Endothelial cell of umbilical vein (primary cell): ENCODE results near the gene HDHD3. TPM values are rescaled to one million over a fixed set of nuclear protein-coding genes. Genes with fewer than 3 reads are reported as not detected.

Experiments
- BruUV-seq: library from RNA; stranded (reverse); fragments of 400-500 nt; replicated peaks from 2 replicates; lab custom pipeline; 2021; lab: Mats Ljungman, UMichigan
- CTCF ChIA-PET: fragments of 300-600, 350-600 bp; sonication (Branson Sonifier 250); formaldehyde crosslinking; loops from one replicate; lab custom pipeline; 2021; ENCODE audit warnings: antibody characterized with exemption, inconsistent platforms; lab: Charles Lee
- POLR2A ChIA-PET: fragments of 300-600, 350-600 bp; sonication (Branson Sonifier 250); formaldehyde crosslinking; loops from one replicate; lab custom pipeline; 2021; ENCODE audit warnings: antibody characterized with exemption, inconsistent platforms; lab: Charles Lee
- DNase-seq: peaks from one replicate; pipeline ENCODE4 v3.0.0-alpha.2; 2011; ENCODE audit warnings: low read depth, low spot score
- FAIRE-seq: peaks from 2 replicates; lab custom pipeline; 2011; peaks lifted over from hg19 to GRCh38; lab: Jason Lieb, UNC
- H2AFZ ChIP-seq: 2 replicates; pipeline ENCODE4 v1.6.0; 2012; ENCODE audit warnings: low read depth, low read length, control low read depth, inconsistent platforms
- H3K27ac ChIP-seq: 2 replicates; pipeline ENCODE4 v1.5.1; 2011; ENCODE audit warnings: low read depth, mild to moderate bottlenecking, control low read depth, low read length, moderate library complexity; ENCODE audit not compliant: insufficient read depth
- H3K27me3 ChIP-seq, 2 experiments: 2 replicates each; pipeline versions ENCODE4 v1.6.0 to v1.6.1; 2011; ENCODE audit warnings: low read length in 2 of 2, mixed read lengths in 1 of 2; ENCODE audit not compliant: control insufficient read depth in 2 of 2, insufficient read depth in 2 of 2
- H3K36me3 ChIP-seq, 2 experiments: 2 replicates in 1 of 2; 3 replicates in 1 of 2; pipeline ENCODE4 v1.5.1; 2011; ENCODE audit warnings: low read length in 2 of 2, mild to moderate bottlenecking in 1 of 2, moderate library complexity in 1 of 2; ENCODE audit not compliant: control insufficient read depth in 2 of 2, insufficient read depth in 2 of 2; ENCODE audit errors: extremely low read depth in 1 of 2
- H3K4me1 ChIP-seq: 3 replicates; pipeline ENCODE4 v1.5.1; 2011; ENCODE audit warnings: mild to moderate bottlenecking, low read length; ENCODE audit not compliant: control insufficient read depth, insufficient read depth; ENCODE audit errors: extremely low read depth
- H3K4me2 ChIP-seq: 2 replicates; pipeline ENCODE4 v1.6.1; 2011; ENCODE audit warnings: low read length, control low read depth, mixed read lengths; ENCODE audit not compliant: insufficient read depth
- H3K4me3 ChIP-seq, 3 experiments: fragments of 200-600 bp in 1 of 3; sonication (generic), shearing (Covaris generic) in 1 of 3; replicated peaks in 1 of 3; 2 replicates each; pipeline ENCODE4 v1.5.1; 2011 to 2016; ENCODE audit warnings: control low read depth in 3 of 3, low read length in 3 of 3, mild to moderate bottlenecking in 2 of 3, inconsistent platforms in 1 of 3, low read depth in 1 of 3, moderate library complexity in 1 of 3; ENCODE audit not compliant: insufficient read depth in 1 of 3
- H3K79me2 ChIP-seq: 2 replicates; pipeline ENCODE4 v1.6.0; 2012; ENCODE audit warnings: low read length, inconsistent platforms; ENCODE audit not compliant: control insufficient read depth, insufficient read depth
- H3K9ac ChIP-seq: replicated peaks from 2 replicates; pipeline ENCODE3; 2011; ENCODE audit warnings: low read length, control low read depth; ENCODE audit not compliant: insufficient read depth; ENCODE audit errors: extremely low read depth
- H3K9me1 ChIP-seq: replicated peaks from 3 replicates; pipeline ENCODE4 v1.6.0; 2011; ENCODE audit warnings: mild to moderate bottlenecking, low read length; ENCODE audit not compliant: control insufficient read depth, insufficient read depth; ENCODE audit errors: extremely low read depth
- H3K9me3 ChIP-seq: replicated peaks from 2 replicates; pipeline ENCODE4 v1.5.1; 2012; ENCODE audit warnings: low read length, inconsistent platforms; ENCODE audit not compliant: control insufficient read depth, insufficient read depth
- H4K20me1 ChIP-seq: replicated peaks from 2 replicates; pipeline ENCODE3; 2011; ENCODE audit warnings: mild to moderate bottlenecking, low read length; ENCODE audit not compliant: control insufficient read depth, insufficient read depth; ENCODE audit errors: extremely low read depth
- CTCF ChIP-seq, 2 donors: IDR thresholded peaks; 1 replicate in 1 of 2; 2 replicates in 1 of 2; pipeline ENCODE4 v1.5.1; 2011; ENCODE audit warnings: low read length in 2 of 2, mild to moderate bottlenecking in 2 of 2, moderate library complexity in 2 of 2, control low read depth in 1 of 2, inconsistent platforms in 1 of 2, low read depth in 1 of 2; ENCODE audit not compliant: insufficient read depth in 1 of 2; ENCODE audit errors: extremely low read depth in 1 of 2
- EZH2 ChIP-seq: IDR thresholded peaks from 2 replicates; pipeline ENCODE4 v1.6.1; 2012; ENCODE audit warnings: borderline replicate concordance, low read depth, mild to moderate bottlenecking, moderate library complexity, low read length, inconsistent platforms; ENCODE audit not compliant: severe bottlenecking
- FOS ChIP-seq: IDR thresholded peaks from 2 replicates; pipeline ENCODE4 v1.6.1; 2011; ENCODE audit warnings: mild to moderate bottlenecking, low read length, moderate library complexity, borderline replicate concordance; ENCODE audit not compliant: insufficient read depth
- GATA2 ChIP-seq: IDR thresholded peaks from 2 replicates; pipeline ENCODE4 v1.7.0; 2011; ENCODE audit warnings: low read depth, mild to moderate bottlenecking, moderate library complexity, mixed read lengths, low read length; ENCODE audit not compliant: insufficient read length, insufficient read depth
- JUN ChIP-seq: IDR thresholded peaks from 2 replicates; pipeline ENCODE4 v1.6.1; 2011; ENCODE audit warnings: borderline replicate concordance, low read depth; ENCODE audit not compliant: insufficient read length, insufficient read depth
- MAX ChIP-seq: IDR thresholded peaks from 2 replicates; pipeline ENCODE4 v1.6.1; 2011; ENCODE audit not compliant: insufficient read depth, insufficient read length
- MYC ChIP-seq: IDR thresholded peaks from one replicate; pipeline ENCODE4 v1.6.1; 2011; ENCODE audit warnings: mild to moderate bottlenecking, low read depth, low read length
- POLR2AphosphoS5 ChIP-seq: IDR thresholded peaks from 2 replicates; pipeline ENCODE4 v1.6.1; 2012; ENCODE audit warnings: low read depth, mild to moderate bottlenecking, control low read depth, low read length, moderate library complexity; ENCODE audit not compliant: insufficient read depth
- dilution Hi-C: fragments of 300-500 bp; cut with MboI; formaldehyde crosslinking; loops from one replicate; pipeline ENCODE4 v1.15.0; 2019; ENCODE audit warnings: low sequenced_read_pairs; ENCODE audit not compliant: extremely low pct_ligation_motif_present
- intact Hi-C: fragments of 100-400 bp; cut with micrococcal nuclease; formaldehyde crosslinking; loops from one replicate; pipeline ENCODE4 v1.10.0; 2022
- polyA plus RNA-seq, 4 experiments: library from polyadenylated mRNA; depleted of rRNA in 3 of 4; stranded (reverse) in 3 of 4; unstranded in 1 of 4; fragments of >200 nt; gene quantifications; 2 replicates each; pipeline versions ENCODE4 v1.2.1 to v1.2.3, GENCODE V29; 2011 to 2012; ENCODE audit warnings: missing spikeins in 1 of 4
- total RNA-seq: library from RNA; stranded (reverse); gene quantifications from 2 replicates; pipeline ENCODE4 v1.2.3, GENCODE V29; 2021

The HDHD3 gene
- total and polyA plus RNA-seq, 2 donors (not counting 3 experiments of a cell fraction or from before 2014, with no cell fraction given) = 7.6 to 14.1 TPM

GRCh38 chr9:113397203-113397631, 20.4 kb upstream of the HDHD3 start:
- no peaks in the 10 kb centered on the region for H4K20me1 ChIP-seq
- dilution Hi-C loops = no loop called here
- no peak overlapping the region for H2AFZ ChIP-seq
- no peaks in the 10 kb centered on the region for H3K9me1 ChIP-seq
- H3K9me3 ChIP-seq = no peaks in the 10 kb centered on the region
- H3K4me3 ChIP-seq = no peak overlapping the region
- BruUV-seq = no TSS peak
- no peak overlapping the region for H3K27ac ChIP-seq
- DNase-seq (no peak), FAIRE-seq (no peak)
- peaks cover 24% of the 10 kb centered on the region for H3K4me1 ChIP-seq
- intact Hi-C loops = no loop called here
- ChIA-PET CTCF (interaction anchor here (1.4 kb wide), 1 partner anchor 13 kb away, joined by 4 read pairs; the partner anchor contains the start of genes C9orf43 and POLE3), POLR2A (no interaction called here)
- TF ChIP-seq MYC (no peak), EZH2 (no peak), POLR2AphosphoS5 (no peak), JUN (no peak), CTCF (IDR thresholded peaks at IDR 0.05; ENCODE audit: extremely low read depth in 1 of 2, insufficient read depth in 1 of 2, low read depth in 1 of 2, low read length in 2 of 2) (no peak), MAX (no peak), GATA2 (no peak), FOS (no peak)
- no peak overlapping the region for H3K9ac ChIP-seq
- no peaks in the 10 kb centered on the region for H3K79me2 ChIP-seq
- no peak overlapping the region for H3K4me2 ChIP-seq
- no peaks in the 10 kb centered on the region for H3K27me3 ChIP-seq
- no peaks in the 10 kb centered on the region for H3K36me3 ChIP-seq
